HG03039 (cell line): Measurements from ENCODE around the gene SGPP2.
"Not testable (repeated sequence)": the region's sequence is repeated elsewhere in the genome, so short reads cannot be mapped to it uniquely, and the experiment has no call there.

Experiments
- ATAC-seq: cut with Tn5 transposase; IDR thresholded peaks from one replicate; pipeline ENCODE4 v1.9.1; 2021; ENCODE audit warnings: mild to moderate bottlenecking, moderate library complexity; ENCODE audit not compliant: unreplicated experiment

SGPP2 gene

DNA sequence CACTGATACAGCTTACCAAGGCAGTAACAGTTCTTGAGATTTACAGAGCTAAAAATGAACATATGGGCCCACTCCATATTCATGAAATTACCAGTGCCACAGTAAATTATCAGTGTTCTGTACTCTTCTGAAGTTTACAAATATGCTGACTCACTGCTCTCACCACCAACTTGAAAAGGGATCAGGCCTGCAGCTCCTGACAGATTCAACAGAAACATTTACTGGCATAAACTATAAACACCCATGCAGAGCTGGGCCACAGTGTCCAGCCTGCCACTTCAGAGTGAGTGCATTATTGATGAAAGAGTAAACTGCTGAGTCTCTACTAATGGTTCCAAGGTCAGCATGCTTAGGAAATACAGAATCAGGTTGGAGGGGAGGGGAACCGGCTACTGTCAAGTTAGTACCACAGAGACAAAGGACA is 148.4 kb downstream of the SGPP2 start:
- no peak for ATAC-seq

- ATAC-seq: no peak
Measured at GRCh38 chr2:222575618-222576017, 151.3 kb downstream of the SGPP2 start.

DNA sequence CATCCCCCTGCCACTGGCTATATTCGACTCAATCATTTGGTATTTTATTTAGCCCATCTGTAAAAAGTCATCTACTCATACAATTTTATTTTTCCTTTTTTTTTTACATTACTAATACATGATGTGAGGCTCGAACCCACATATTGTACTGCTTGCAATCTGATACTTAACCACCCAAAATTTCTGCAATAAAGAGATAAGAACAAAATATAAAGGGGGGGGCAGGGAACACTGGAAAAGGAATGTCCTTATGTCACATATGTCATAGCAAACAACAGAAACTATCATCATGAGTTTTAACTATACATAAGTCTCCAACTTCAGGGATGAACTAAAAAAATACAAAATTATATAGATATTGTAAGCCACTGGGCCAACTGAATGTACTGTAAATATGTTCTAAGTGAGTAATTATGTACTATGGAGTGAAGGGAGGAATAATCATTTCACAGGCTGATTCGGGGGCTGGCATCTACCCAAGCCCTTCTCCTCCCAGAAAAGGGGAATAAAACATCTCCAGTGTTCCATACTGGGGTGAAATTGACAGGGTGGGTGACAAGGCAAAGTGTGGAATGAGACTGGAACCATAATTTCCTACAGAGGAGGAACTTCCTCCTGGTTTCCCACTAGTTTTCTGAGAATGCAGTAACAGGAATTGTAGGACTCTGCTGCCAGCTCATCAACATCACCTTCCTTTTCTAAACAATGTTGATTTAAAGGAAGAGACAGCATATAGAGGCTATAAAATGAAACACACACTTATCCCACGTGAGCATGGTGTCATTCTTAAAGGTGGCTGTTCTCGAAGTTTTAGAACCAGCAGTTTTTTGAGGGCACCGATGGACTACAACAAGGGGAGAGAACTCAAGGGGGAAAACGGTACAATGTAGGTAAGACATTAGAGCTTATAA is 152.1 kb downstream of the SGPP2 start:
- ATAC-seq: no peak

DNA sequence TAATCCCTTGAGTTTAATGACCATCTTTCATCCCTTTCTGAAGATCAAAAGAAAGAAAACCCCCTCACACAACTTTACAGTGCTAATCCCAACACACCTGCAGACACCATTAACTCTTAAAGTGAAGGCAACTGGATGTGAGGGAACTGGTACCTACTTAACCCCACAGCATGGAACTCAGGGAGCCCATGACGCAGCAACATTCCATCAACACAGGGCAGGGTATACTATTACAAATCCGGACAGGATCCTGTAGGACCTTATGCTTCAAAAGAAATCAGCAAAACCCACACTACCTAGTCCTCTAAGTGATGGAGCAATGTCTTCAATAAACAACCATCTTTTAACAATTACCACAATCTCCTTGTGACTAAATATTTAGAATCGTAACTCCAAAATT is 153.0 kb downstream of the SGPP2 start:
- no peak for ATAC-seq

- ATAC-seq: no peak
Measured at GRCh38 chr2:222582928-222583327, 158.6 kb downstream of the SGPP2 start.

DNA sequence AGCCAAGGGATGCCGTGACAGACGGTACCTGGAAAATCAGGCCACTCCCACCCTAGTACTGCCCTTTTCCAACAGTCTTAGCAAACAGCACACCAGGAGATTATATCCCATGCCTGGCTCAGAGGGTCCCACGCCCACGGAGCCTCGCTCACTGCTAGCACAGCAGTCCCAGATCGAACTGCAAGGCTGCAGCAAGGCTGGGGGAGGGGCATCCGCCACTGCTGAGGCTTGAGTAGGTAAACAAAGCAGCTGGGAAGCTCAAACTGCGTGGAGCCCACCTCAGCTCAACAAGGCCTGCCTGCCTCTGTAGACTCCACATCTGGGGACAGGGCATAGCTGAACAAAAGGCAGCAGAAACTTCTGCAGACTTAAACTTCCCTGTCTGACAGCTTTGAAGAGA is 160.2 kb downstream of the SGPP2 start:
- not testable (repeated sequence) for ATAC-seq

DNA sequence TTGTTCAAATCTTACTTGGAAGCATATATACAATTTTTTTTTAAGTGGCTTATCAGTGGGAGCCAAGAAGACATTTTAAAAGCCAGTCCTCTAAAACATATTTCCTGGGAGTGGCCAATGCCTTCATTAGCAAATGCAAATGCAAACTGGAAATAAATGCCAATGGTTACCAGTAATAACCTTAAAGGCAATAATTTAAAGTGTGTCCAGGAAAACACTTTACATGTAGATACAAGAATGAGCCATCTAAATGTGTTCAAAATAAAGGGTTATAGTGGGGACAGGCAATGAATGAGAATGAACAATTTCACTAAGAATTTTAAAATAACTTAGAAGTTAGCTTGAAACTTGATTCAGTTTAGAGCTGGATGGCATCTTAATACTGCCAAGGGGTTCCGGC is 167.3 kb downstream of the SGPP2 start:
- no peak for ATAC-seq

GRCh38 chr2:222592176-222592575 is 167.8 kb downstream of the SGPP2 start:
- no peak for ATAC-seq

DNA sequence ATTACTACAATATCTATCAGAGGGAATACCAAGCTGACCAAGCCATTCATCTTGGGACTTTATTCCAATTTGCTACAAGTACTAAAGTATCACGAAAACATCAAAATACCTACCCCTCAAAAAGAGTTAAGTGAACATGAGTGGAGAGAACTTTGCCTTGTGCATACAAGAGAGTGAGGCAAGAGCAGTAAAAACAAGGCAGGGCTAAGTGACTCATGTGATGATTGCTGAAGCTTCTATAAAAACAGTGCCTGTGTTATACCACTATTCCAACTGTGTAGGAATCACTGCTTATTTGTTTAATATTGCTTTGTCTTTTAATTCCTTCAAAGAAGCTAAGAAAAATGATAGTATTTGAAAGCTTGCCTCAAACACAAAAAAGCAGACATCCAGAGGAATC is 170.3 kb downstream of the SGPP2 start:
- no peak for ATAC-seq

GRCh38 chr2:222595581-222595980 is 171.2 kb downstream of the SGPP2 start:
- no peak for ATAC-seq

DNA sequence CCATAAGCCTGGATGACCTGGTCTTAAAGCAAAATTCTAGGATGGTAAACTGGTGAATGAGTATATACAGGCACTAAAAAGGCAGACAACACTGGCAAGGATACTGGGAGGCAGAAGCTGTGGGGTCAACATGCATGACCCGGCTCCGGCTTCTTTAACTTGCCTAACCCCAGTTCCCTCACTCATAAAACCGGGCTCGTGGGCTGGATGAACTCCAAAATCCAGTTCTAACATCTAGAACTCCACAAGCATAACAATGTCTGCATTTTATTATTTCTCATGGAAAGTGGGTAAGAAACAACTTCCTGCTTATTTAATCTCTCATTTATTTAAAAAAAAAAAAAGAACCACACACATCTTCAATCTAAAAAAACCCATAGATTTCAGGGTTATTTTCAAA is 174.3 kb downstream of the SGPP2 start:
- no peak for ATAC-seq

- ATAC-seq: no peak
Measured at GRCh38 chr2:222603501-222603900, 179.2 kb downstream of the SGPP2 start.

DNA sequence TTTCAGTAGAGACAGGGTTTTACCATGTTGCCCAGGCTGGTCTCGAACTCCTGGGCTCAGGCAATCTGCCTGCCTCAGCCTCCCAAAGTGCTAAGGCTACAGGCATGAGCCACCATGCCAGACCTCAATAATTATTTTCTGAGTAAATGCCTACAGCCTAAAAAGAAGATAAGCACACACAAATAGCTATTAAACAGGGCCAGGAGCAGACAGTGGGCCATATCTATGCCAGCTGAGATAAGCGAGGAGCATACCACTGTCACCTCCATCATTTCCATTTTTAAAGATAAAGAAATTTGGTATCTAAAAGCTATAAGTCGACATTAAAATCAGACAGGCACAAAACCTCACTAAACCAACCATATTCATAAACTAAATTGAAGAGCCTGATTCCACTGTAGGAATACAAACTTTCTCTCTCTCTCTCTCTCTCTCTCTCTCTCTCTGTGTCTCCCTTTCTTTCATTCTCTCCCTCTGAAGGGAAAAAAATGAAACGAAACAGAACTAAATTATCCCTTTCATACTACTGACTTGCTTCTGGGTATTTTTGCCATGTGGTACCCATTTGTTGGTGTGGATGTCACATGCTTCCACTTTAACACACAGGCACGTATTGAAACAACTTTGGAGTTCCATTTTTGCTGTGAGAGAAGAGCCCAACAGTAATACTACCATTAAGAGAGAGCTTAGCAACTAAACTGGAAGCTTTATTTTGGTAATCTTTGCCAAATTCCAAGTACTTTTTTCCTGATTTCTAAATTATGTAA is 180.6 kb downstream of the SGPP2 start:
- ATAC-seq: no peak

GRCh38 chr2:222606306-222606705 is 182.0 kb downstream of the SGPP2 start:
- ATAC-seq: no peak

- ATAC-seq: no peak
Measured at GRCh38 chr2:222608081-222608480, 183.7 kb downstream of the SGPP2 start.

- ATAC-seq: no peak
Measured at GRCh38 chr2:222609381-222609780, 185.0 kb downstream of the SGPP2 start.
